SK-N-SH (cell line): Measurements from ENCODE around the gene BLCAP. TPM values are rescaled to one million over a fixed set of nuclear protein-coding genes. Genes with fewer than 3 reads are reported as not detected.

Experiments used
- CTCF ChIA-PET: fragments of 300-600, 350-600 bp; formaldehyde crosslinking; extraction: SDS; loops from one replicate; lab custom pipeline; 2021; lab: Yijun Ruan, JAX
- POLR2A ChIA-PET: fragments of 350-600 bp; sonication (Branson Sonifier 250); formaldehyde crosslinking; extraction: SDS; loops from one replicate; lab custom pipeline; 2020; ENCODE audit warnings: antibody characterized with exemption, inconsistent platforms; lab: Yijun Ruan, JAX
- DNase-seq: peaks from one replicate; pipeline ENCODE4 v3.0.0; 2012
- H2AFZ ChIP-seq: fragments of 200-600 bp; sonication (generic); 2 replicates; pipeline ENCODE4 v1.8.1; 2016; ENCODE audit warnings: antibody characterized with exemption, mild to moderate bottlenecking, low read depth
- H3F3A ChIP-seq: fragments of 200-600 bp; sonication (generic); replicated peaks from 2 replicates; pipeline ENCODE3; 2016; ENCODE audit warnings: antibody characterized with exemption, mild to moderate bottlenecking; ENCODE audit not compliant: insufficient read depth
- H3K27ac ChIP-seq, 2 experiments: fragments of 200-500 bp in 1 of 2; fragments of 200-600 bp in 1 of 2; sonication (Bioruptor generic) in 1 of 2; sonication (generic), shearing (Covaris generic) in 1 of 2; 2 replicates each; pipeline versions ENCODE4 v1.5.1 to v1.6.1; 2014 to 2016; ENCODE audit warnings: low read depth in 2 of 2, inconsistent platforms in 1 of 2, low read length in 1 of 2, mild to moderate bottlenecking in 1 of 2, mixed read lengths in 1 of 2
- H3K27me3 ChIP-seq: fragments of 200-600 bp; sonication (generic), shearing (Covaris generic); 2 replicates; pipeline ENCODE4 v1.6.1; 2016; ENCODE audit warnings: mixed run types; ENCODE audit not compliant: insufficient read depth
- H3K36me3 ChIP-seq, 2 experiments: fragments of 200-500 bp in 1 of 2; fragments of 200-600 bp in 1 of 2; sonication (Bioruptor generic) in 1 of 2; sonication (generic) in 1 of 2; replicated peaks in 1 of 2; 2 replicates each; pipeline versions ENCODE3 to v1.5.1; 2014 to 2016; ENCODE audit warnings: low read length in 1 of 2, mild to moderate bottlenecking in 1 of 2; ENCODE audit not compliant: insufficient read depth in 2 of 2, control insufficient read depth in 1 of 2
- H3K4me1 ChIP-seq, 2 experiments: fragments of 200-500 bp in 1 of 2; fragments of 200-600 bp in 1 of 2; sonication (Bioruptor generic) in 1 of 2; sonication (generic), shearing (Covaris generic) in 1 of 2; 2 replicates each; pipeline versions ENCODE4 v1.5.1 to v1.6.1; 2014 to 2016; ENCODE audit warnings: low read depth in 1 of 2, low read length in 1 of 2, mixed run types in 1 of 2; ENCODE audit not compliant: insufficient read depth in 2 of 2, control insufficient read depth in 1 of 2
- H3K4me2 ChIP-seq: fragments of 200-600 bp; sonication (generic), shearing (Covaris generic); 2 replicates; pipeline ENCODE4 v1.6.1; 2017; ENCODE audit warnings: mixed run types
- H3K4me3 ChIP-seq, 2 experiments: fragments of 200-500 bp in 1 of 2; fragments of 200-600 bp in 1 of 2; sonication (Bioruptor generic) in 1 of 2; sonication (generic), shearing (Covaris generic) in 1 of 2; 2 replicates each; pipeline versions ENCODE4 v1.5.1 to v1.8.1; 2014 to 2016; ENCODE audit warnings: low read depth in 2 of 2, inconsistent platforms in 1 of 2, low read length in 1 of 2, mild to moderate bottlenecking in 1 of 2, mixed read lengths in 1 of 2, moderate library complexity in 1 of 2
- H3K79me2 ChIP-seq: fragments of 200-600 bp; sonication (generic); 2 replicates; pipeline ENCODE4 v1.8.1; 2017; ENCODE audit warnings: mild to moderate bottlenecking; ENCODE audit not compliant: insufficient read depth
- H3K9ac ChIP-seq: fragments of 200-600 bp; sonication (generic); 2 replicates; pipeline ENCODE4 v1.6.1; 2017; ENCODE audit warnings: mixed run types
- H3K9me2 ChIP-seq: fragments of 200-600 bp; sonication (generic); 2 replicates; pipeline ENCODE4 v1.6.1; 2017; ENCODE audit warnings: mixed run types
- H3K9me3 ChIP-seq: fragments of 200-600 bp; sonication (generic); 2 replicates; pipeline ENCODE4 v1.6.1; 2017; ENCODE audit warnings: mixed run types, mild to moderate bottlenecking, moderate library complexity
- H4K20me1 ChIP-seq: fragments of 200-600 bp; sonication (generic); 2 replicates; pipeline ENCODE4 v1.6.1; 2017; ENCODE audit warnings: mild to moderate bottlenecking, mixed run types; ENCODE audit not compliant: insufficient read depth
- EZH2phosphoT487 ChIP-seq: fragments of 200-600 bp; sonication (generic); IDR thresholded peaks from 2 replicates; pipeline ENCODE4 v1.6.1; 2017; ENCODE audit warnings: low read depth, mixed run types, mild to moderate bottlenecking, antibody characterized with exemption, moderate library complexity, borderline replicate concordance
- GABPA ChIP-seq: IDR thresholded peaks from 2 replicates; pipeline ENCODE4 v1.4.0; 2012; ENCODE audit warnings: low read depth, mild to moderate bottlenecking
- IRF3 ChIP-seq: fragments of 150-350 bp; IDR thresholded peaks from 2 replicates; pipeline ENCODE4 v1.6.1; 2016; ENCODE audit warnings: mild to moderate bottlenecking, low read depth, low read length
- NRF1 ChIP-seq: IDR thresholded peaks from 2 replicates; pipeline ENCODE4 v1.6.1; 2012; ENCODE audit warnings: low read depth, mild to moderate bottlenecking, low read length
- POLR2AphosphoS5 ChIP-seq: IDR thresholded peaks from 2 replicates; pipeline ENCODE4 v1.6.1; 2012; ENCODE audit warnings: low read depth, low read length
- REST ChIP-seq: IDR thresholded peaks from 2 replicates; pipeline ENCODE4 v1.6.1; 2012; ENCODE audit warnings: mild to moderate bottlenecking, low read depth, low read length, moderate library complexity
- SMC3 ChIP-seq: IDR thresholded peaks from 2 replicates; pipeline ENCODE4 v1.6.1; 2012; ENCODE audit warnings: low read depth, low read length, improper control_type of control experiment
- TAF1 ChIP-seq: IDR thresholded peaks from 2 replicates; pipeline ENCODE4 v1.6.1; 2012; ENCODE audit warnings: low read depth, mild to moderate bottlenecking, low read length, moderate library complexity, borderline replicate concordance
- TCF12 ChIP-seq: IDR thresholded peaks from 2 replicates; pipeline ENCODE4 v1.4.0; 2012
- ZBTB33 ChIP-seq: IDR thresholded peaks from 2 replicates; pipeline ENCODE4 v1.4.0; 2012; ENCODE audit warnings: low read depth, borderline replicate concordance
- WGBS: methylation state at CpG from one replicate; pipeline ENCODE4 v1.1.6; 2017; ENCODE audit warnings: low lambda C conversion rate; 5-methylcytosine and 5-hydroxymethylcytosine counted together
- polyA plus RNA-seq, 3 experiments: library from polyadenylated mRNA; depleted of rRNA; stranded (reverse); fragments of >200 nt; gene quantifications; 2 replicates each; pipeline ENCODE4 v1.2.3, GENCODE V29; 2012

The BLCAP gene
- polyA plus RNA-seq, 1 of the 3 experiments (the other 2 are of a cell fraction): 55.8 TPM

- TF ChIP-seq GABPA (no peak), REST (no peak), POLR2AphosphoS5 (no peak), ZBTB33 (no peak)
- Histone ChIP-seq H3K4me2 (no peak overlapping the region), H3K27ac (no peak overlapping the region), H3F3A (no peaks in the 10 kb centered on the region), H4K20me1 (no peaks in the 10 kb centered on the region), H3K27me3 (peaks cover 12% of the 10 kb centered on the region), H3K9me3 (no peaks in the 10 kb centered on the region), H3K36me3 (no peaks in the 10 kb centered on the region), H3K9me2 (no peaks in the 10 kb centered on the region), H2AFZ (no peak overlapping the region), H3K79me2 (no peaks in the 10 kb centered on the region), H3K4me1 (peaks cover 0 to 3% of the 10 kb centered on the region in 2 experiments; a peak in 1 of 4 replicates), H3K9ac (no peak overlapping the region), H3K4me3 (no peak overlapping the region)
- DNase-seq: no peak
- WGBS: 38% methylated on average over 13 of the region's 13 CpGs
- ChIA-PET POLR2A (no interaction called here), CTCF (interaction anchor here (1.4 kb wide), 1 partner anchor 335 kb away, joined by 4 read pairs; the partner anchor contains the start of gene VSTM2L)
Observed at GRCh38 chr20:37567671-37568588, 40.3 kb upstream of the BLCAP start.

GRCh38 chr20:37567331-37567665 lies 39.6 kb upstream of the BLCAP start:
- POLR2A ChIA-PET: no interaction called here
- H3K36me3 ChIP-seq: no peaks in the 10 kb centered on the region
- 64% methylated on average over 7 of the region's 7 CpGs for WGBS

More at GRCh38 chr20:37567331-37567665, 39.6 kb upstream of the BLCAP start:
- Histone ChIP-seq H3K4me3 (no peak overlapping the region), H2AFZ (no peak overlapping the region), H3K9me2 (no peaks in the 10 kb centered on the region), H3K9me3 (no peaks in the 10 kb centered on the region)
- TF ChIP-seq SMC3 (no peak), TAF1 (no peak), EZH2phosphoT487 (no peak), NRF1 (no peak), TCF12 (no peak), IRF3 (no peak)
- TF ChIP-seq, all 33 proteins: peak for 0
- Histone ChIP-seq H3K79me2 (no peaks in the 10 kb centered on the region), H3K4me2 (no peak overlapping the region), H3K27me3 (peaks cover 13% of the 10 kb centered on the region), H3K27ac (no peak overlapping the region), H3F3A (no peaks in the 10 kb centered on the region), H4K20me1 (no peaks in the 10 kb centered on the region), H3K4me1 (peaks cover 0 to 3% of the 10 kb centered on the region in 2 experiments; a peak in 1 of 4 replicates), H3K9ac (no peak overlapping the region)
- DNase-seq: no peak
- CTCF ChIA-PET: interaction anchor here (1.4 to 4.1 kb wide), 3 partner anchors 336 to 654 kb away, joined by 4 to 65 read pairs (median 51); partner anchors contain the start of gene VSTM2L
